ENCODE measurements around the gene VSIR. TPM values are rescaled to one million over a fixed set of nuclear protein-coding genes. Genes with fewer than 3 reads are reported as not detected.

The VSIR gene
- total and polyA plus RNA-seq, 9 of the 15 experiments (the other 6 are each of a cell fraction or from before 2014, with no cell fraction given): 0.14 to 20.5 (median 9.3) TPM

DNA sequence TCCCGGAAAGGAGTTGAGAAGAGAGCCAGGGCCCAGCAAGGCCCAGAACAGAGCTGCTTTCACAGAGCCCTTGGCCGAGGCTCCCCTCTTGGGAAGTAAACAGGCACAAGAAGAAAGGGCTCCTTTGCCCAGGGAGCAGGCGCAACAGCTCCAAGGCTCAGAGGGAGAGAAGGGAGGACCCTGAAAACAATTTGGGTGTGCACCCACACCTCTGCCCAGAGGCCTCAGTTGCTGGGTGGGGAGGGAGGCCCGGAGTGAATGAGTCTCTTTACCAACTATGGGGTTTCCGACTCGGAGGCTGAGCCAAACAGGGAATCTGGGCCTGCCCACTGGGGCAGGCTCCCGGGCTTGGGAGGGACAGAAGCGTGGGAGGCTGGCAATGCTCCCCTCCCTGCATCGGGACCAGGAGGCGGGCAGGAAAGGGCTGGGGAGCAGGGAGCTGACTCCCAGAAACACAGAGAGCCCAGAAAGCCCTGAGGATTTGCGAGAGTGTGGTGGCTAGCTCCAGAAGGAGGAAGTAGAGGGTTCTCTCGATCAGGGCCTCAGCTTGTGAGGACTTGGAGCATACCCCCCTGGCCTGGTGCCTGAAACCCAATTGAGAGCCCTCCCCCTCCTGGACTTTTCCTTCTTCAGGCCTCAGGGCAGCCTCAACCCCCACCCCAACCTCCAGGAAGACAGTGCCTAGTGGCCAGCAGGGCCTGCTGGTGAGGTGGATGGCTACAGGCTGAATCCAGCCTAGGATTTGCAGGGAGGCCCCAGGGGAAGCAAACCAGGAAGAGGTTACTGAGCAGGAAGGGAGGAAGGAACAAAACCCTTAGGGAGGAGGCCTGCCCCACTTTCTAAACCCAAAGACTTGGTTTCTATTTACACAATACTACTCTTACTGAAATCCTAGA is 59.9 kb downstream of the VSIR start (continued):
- TF ChIP-seq ZKSCAN3 (CRISPR knock-in tag; IDR thresholded peaks at IDR 0.05) (no peak), HMG20A (CRISPR knock-in tag; conservative IDR thresholded peaks at IDR 0.05) (no peak), PURB (CRISPR knock-in tag; IDR thresholded peaks at IDR 0.05; ENCODE audit: low read depth) (no peak), DNMT1 (IDR thresholded peaks at IDR 0.05) (no peak), NUFIP1 (IDR thresholded peaks at IDR 0.05; ENCODE audit: partially characterized antibody) (no peak), EP400 (IDR thresholded peaks at IDR 0.05) (no peak), CREB5 (CRISPR knock-in tag; IDR thresholded peaks at IDR 0.05) (no peak), PHF20 (IDR thresholded peaks at IDR 0.05; ENCODE audit: partially characterized antibody) (peak; percentile 73), IRF2 (CRISPR knock-in tag; IDR thresholded peaks at IDR 0.05) (no peak), PCBP1 (IDR thresholded peaks at IDR 0.05; ENCODE audit: low read depth, low read length, poor library complexity, severe bottlenecking) (no peak), MED1 (CRISPR knock-in tag; IDR thresholded peaks at IDR 0.05; ENCODE audit: borderline replicate concordance) (no peak), ZNF23 (CRISPR knock-in tag; IDR thresholded peaks at IDR 0.05) (no peak), ZNF224 (CRISPR knock-in tag; IDR thresholded peaks at IDR 0.05) (no peak), TEAD1 (CRISPR knock-in tag; IDR thresholded peaks at IDR 0.05) (no peak), ZNF639 (CRISPR knock-in tag; conservative IDR thresholded peaks at IDR 0.05 in 1 of 2, IDR thresholded peaks at IDR 0.05 in 1 of 2) (peak in 1 of 2 experiments; percentile 71; a peak in 2 of 4 replicates), NFIC (IDR thresholded peaks at IDR 0.05) (peak; percentile 29; the same call in 1 of the 2 replicates), ILF3 (IDR thresholded peaks at IDR 0.05; ENCODE audit: borderline replicate concordance) (no peak), IRF9 (tag; IDR thresholded peaks at IDR 0.05) (no peak), ZNF436 (CRISPR knock-in tag; IDR thresholded peaks at IDR 0.05) (no peak), ZNF445 (CRISPR knock-in tag; IDR thresholded peaks at IDR 0.05; ENCODE audit: low read depth) (no peak)
- TF ChIP-seq, protein P1, sequence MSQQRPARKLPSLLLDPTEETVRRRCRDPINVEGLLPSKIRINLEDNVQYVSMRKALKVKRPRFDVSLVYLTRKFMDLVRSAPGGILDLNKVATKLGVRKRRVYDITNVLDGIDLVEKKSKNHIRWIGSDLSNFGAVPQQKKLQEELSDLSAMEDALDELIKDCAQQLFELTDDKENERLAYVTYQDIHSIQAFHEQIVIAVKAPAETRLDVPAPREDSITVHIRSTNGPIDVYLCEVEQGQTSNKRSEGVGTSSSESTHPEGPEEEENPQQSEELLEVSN (IDR thresholded peaks at IDR 0.05; ENCODE audit: borderline replicate concordance in 1 of 2, extremely low read depth in 1 of 2, insufficient read depth in 1 of 2, insufficient read length in 1 of 2, low read depth in 1 of 2, low read length in 1 of 2, poor library complexity in 1 of 2, severe bottlenecking in 1 of 2): peak in 1 of 2 experiments; percentile 7
